HUES48 (cell line): ENCODE data around the gene TLR6.
"Not testable (repeated sequence)": the region's sequence is repeated elsewhere in the genome, so short reads cannot be mapped to it uniquely, and the experiment has no call there.

Experiments
- H3K27ac ChIP-seq: one replicate; pipeline ENCODE4 v1.7.0; 2013; ENCODE audit warnings: low read depth, low read length, inconsistent platforms
- H3K27me3 ChIP-seq: 2 replicates; pipeline ENCODE4 v1.6.1; 2013; ENCODE audit warnings: mild to moderate bottlenecking, low read length; ENCODE audit not compliant: control insufficient read depth, insufficient read depth
- H3K36me3 ChIP-seq: 2 replicates; pipeline ENCODE4 v1.6.1; 2013; ENCODE audit warnings: low read length; ENCODE audit not compliant: control insufficient read depth, insufficient read depth
- H3K4me1 ChIP-seq: 2 replicates; pipeline ENCODE4 v1.6.1; 2013; ENCODE audit warnings: mild to moderate bottlenecking, low read length; ENCODE audit not compliant: control insufficient read depth, insufficient read depth
- H3K4me3 ChIP-seq: 2 replicates; pipeline ENCODE4 v1.5.1; 2013; ENCODE audit warnings: mild to moderate bottlenecking, low read depth, low read length
- H3K9ac ChIP-seq: 2 replicates; pipeline ENCODE4 v1.6.1; 2013; ENCODE audit warnings: mild to moderate bottlenecking, low read depth, low read length, moderate library complexity
- H3K9me3 ChIP-seq: 2 replicates; pipeline ENCODE4 v1.6.1; 2013; ENCODE audit warnings: low read length; ENCODE audit not compliant: control insufficient read depth, insufficient read depth

TLR6 gene

DNA sequence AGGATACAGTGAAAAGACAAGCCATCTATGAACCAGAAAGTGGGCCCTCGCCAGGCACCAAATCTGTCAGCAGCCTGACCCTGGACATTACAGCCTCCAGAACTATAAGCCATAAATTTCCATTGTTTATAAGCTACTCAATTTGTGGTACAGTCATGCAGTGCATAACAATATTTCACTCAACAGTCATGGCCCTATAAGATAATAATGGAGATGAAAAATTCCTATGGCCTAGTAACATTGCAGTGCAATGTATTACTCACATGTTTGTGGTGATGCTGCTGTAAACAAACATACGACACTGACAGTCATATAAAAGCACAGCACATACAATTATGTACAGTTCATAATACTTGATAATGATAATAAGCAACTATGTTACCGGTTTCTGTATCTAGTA, 34.9 kb downstream of the TLR6 start:
- H3K27ac ChIP-seq, result no peak overlapping the region
- H3K4me3 ChIP-seq, result no peak overlapping the region
- H3K36me3 ChIP-seq, result no peaks in the 10 kb centered on the region
- H3K4me1 ChIP-seq, result no peaks in the 10 kb centered on the region
- no peak overlapping the region for H3K9ac ChIP-seq
- peaks cover 6% of the 10 kb centered on the region for H3K9me3 ChIP-seq
- H3K27me3 ChIP-seq, result no peaks in the 10 kb centered on the region

DNA sequence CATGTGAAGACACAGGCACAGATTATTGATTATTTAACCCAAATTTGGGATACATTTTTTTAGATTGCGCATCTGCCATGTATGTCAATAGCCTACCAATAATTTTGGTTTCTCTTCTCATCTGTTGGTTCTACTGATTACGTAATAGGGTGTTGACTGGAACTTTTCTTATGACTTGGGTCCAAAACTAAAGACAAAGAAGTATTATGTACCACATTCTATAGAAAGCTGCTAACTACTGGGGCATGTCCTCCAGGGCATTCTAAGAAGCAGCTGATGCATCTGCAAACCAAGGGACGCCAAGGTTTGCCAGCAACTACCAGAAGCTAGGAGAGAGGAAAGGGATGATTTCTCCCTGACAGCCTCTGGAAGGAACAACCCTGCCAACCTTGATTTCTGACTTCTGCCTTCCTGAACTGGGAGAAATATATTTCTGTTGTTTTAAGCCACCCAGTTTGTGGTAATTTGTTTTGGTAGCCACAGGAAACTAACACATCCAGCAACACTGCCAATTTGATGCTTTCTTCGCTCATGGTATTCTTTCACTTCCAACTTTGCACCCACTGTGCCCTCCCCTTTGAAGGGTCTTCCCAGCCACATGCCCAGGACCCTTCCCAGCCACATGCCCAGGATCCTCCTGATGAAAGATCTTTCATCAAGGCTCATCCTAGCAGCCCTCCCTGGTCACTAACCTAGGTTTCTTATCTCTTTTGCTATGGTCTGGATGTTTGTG, 36.1 kb downstream of the TLR6 start:
- Histone ChIP-seq H3K27me3 (no peaks in the 10 kb centered on the region), H3K27ac (no peak overlapping the region), H3K9ac (no peak overlapping the region)

DNA sequence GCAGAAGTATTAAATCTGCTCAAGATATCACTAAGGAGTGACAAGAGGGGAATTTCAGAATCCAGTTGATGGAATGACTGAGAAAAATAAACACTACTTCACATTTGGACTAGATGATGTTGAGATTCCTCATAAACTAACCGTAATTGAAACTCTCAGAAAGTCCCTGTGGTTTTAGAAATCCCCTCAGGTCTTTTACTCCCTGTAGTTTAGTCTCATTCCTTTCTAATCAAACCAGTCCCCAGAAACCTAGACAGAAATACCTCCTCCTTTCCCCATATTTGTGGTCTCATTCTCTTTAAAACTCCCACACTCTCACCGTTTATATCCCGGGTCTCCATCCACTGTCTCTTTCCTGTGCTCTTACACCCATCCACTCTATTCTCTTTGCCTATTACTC, 37.0 kb downstream of the TLR6 start:
- H3K36me3 ChIP-seq, result no peaks in the 10 kb centered on the region
- no peak overlapping the region for H3K4me3 ChIP-seq
- H3K27me3 ChIP-seq, result no peaks in the 10 kb centered on the region
- H3K4me1 ChIP-seq, result no peaks in the 10 kb centered on the region
- peaks cover 6% of the 10 kb centered on the region for H3K9me3 ChIP-seq
- no peak overlapping the region for H3K27ac ChIP-seq
- no peak overlapping the region for H3K9ac ChIP-seq

More for the DNA sequence above, 36.1 kb downstream of the TLR6 start:
- peaks cover 6% of the 10 kb centered on the region for H3K9me3 ChIP-seq
- no peaks in the 10 kb centered on the region for H3K4me1 ChIP-seq
- H3K36me3 ChIP-seq, result no peaks in the 10 kb centered on the region
- H3K4me3 ChIP-seq, result no peak overlapping the region

DNA sequence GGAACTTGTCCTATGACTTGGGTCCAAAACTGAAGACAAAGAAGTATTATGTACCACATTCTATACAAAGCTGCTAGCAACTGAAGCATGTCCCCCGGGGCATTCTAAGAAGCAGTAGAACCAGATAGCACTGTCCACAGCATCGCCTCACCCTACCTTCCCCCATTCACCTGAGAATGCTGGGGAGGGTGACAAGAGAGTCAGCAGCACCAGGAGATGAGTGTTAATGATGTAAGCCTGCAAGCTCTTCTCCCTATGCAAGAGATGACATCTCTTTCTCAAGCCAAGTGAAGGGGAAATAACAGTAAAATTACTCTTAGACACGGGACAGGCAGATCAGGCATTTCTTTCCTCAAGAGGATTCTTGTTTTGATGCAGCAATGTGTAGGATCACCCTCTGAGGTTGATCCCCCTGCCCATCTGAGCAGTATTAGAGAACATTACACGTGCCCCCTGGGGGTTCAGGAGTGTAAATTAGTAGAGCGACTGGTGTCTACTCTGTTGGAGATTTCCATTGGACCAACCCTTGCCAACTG, 38.1 kb downstream of the TLR6 start:
- H3K27ac ChIP-seq, result no peak overlapping the region
- H3K27me3 ChIP-seq, result no peaks in the 10 kb centered on the region
- H3K4me1 ChIP-seq, result no peaks in the 10 kb centered on the region
- H3K9me3 ChIP-seq, result peaks cover 6% of the 10 kb centered on the region
- H3K9ac ChIP-seq, result no peak overlapping the region
- H3K4me3 ChIP-seq, result no peak overlapping the region
- H3K36me3 ChIP-seq, result no peaks in the 10 kb centered on the region

DNA sequence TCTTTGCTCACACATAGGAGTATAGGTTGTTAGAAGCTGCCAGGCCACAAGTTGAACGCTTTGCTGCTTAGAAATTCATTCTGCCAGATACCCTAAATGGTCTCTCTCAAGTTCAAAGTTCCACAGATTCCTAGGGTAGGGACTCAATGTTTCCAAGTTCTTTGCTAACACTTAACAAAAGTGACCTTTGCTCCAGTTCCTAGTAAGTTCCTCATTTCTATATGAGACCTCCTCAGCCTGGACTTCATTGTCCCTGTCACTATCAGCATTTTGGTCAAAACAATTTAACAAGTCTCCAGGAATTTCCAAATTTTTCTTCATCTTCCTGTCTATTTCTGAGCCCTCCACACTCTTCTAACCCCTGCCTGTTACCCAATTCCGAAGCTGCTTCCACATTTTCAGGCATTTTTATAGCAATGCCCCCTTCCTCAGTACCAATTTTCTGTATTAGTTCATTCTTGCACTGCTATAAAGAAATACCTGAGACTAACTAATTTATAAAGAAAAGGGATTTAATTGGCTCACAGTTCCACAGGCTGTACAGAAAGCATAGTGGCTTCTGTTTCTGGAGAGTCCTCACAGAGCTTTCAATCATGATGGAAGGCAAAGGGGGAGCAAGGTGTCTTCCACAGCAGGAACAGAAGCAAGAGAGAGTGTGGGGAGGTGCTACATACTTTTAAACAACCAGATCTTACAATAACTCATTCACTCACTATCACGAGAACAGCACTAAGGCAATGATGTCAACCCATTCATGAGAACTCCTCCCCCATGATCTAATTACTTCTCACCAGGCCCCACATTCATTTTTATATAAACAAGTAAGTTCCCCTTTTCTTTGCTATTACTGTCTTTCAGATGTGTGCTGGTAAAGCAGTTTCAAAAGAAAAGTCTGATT, 40.5 kb downstream of the TLR6 start:
- H3K9ac ChIP-seq, result no peak overlapping the region
- H3K4me3 ChIP-seq, result no peak overlapping the region
- H3K9me3 ChIP-seq, result no peaks in the 10 kb centered on the region
- no peaks in the 10 kb centered on the region for H3K27me3 ChIP-seq
- H3K27ac ChIP-seq, result no peak overlapping the region
- no peaks in the 10 kb centered on the region for H3K4me1 ChIP-seq
- no peaks in the 10 kb centered on the region for H3K36me3 ChIP-seq

DNA sequence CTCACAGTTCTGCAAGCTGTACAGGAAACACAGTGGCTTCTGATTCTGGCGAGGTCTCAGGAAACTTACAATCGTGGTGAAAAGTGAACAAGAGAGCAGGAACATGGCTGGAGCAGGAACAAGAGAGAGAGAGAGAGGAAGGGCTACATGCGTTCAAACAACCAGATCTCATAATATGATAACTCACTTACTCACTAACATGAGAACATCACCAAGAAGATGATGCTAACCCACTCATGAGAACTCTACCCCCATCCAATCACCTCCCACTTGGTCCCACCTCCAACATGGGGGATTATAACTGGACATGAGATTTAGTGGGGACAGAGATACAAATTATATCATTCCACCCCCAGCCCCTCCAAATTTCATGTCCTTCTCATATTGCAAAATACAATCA, 42.2 kb downstream of the TLR6 start:
- H3K4me3 ChIP-seq, result no peak overlapping the region
- no peaks in the 10 kb centered on the region for H3K27me3 ChIP-seq
- H3K9ac ChIP-seq, result no peak overlapping the region
- H3K4me1 ChIP-seq, result no peaks in the 10 kb centered on the region
- H3K9me3 ChIP-seq, result no peaks in the 10 kb centered on the region
- H3K36me3 ChIP-seq, result no peaks in the 10 kb centered on the region
- H3K27ac ChIP-seq, result no peak overlapping the region

DNA sequence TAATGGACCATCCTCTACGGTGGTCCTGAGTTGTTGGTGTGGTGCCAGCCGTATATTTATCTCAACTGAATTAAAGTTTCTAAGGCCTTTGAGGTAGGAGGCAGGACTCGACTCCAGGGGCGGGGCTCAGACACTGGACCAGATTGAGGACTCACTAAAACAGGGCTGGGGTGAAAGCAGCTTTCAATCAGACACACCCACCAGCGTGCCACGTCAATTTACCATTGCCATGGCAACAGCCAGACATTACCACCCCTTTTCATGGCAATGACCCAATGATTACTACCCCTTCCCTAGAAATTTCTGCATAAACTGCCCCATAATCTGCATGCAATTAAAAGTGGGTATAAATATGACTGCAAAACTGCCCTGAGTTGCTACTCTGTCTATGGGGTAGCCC, 45.3 kb downstream of the TLR6 start:
- H3K4me3 ChIP-seq, result no peak overlapping the region
- H3K27ac ChIP-seq, result no peak overlapping the region
- H3K27me3 ChIP-seq, result no peaks in the 10 kb centered on the region

DNA sequence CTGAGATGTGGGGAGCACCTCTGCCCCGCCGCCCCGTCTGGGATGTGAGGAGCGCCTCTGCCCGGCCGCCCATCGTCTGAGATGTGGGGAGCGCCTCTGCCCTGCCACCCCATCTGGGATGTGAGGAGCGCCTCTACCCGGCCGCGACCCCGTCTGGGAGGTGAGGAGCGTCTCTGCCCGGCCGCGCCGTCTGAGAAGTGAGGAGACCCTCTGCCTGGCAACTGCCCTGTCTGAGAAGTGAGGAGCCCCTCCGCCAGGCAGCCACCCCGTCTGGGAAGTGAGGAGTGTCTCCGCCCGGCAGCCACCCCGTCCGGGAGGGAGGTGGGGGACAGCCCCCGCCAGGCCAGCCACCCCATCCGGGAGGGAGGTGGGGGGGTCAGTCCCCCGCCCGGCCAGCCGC, 49.2 kb downstream of the TLR6 start:
- not testable (repeated sequence) for H3K9ac ChIP-seq, H3K27ac ChIP-seq, H3K4me3 ChIP-seq

More for the DNA sequence above, 45.3 kb downstream of the TLR6 start:
- Histone ChIP-seq H3K9ac (no peak overlapping the region), H3K36me3 (no peaks in the 10 kb centered on the region), H3K4me1 (no peaks in the 10 kb centered on the region), H3K9me3 (no peaks in the 10 kb centered on the region)

DNA sequence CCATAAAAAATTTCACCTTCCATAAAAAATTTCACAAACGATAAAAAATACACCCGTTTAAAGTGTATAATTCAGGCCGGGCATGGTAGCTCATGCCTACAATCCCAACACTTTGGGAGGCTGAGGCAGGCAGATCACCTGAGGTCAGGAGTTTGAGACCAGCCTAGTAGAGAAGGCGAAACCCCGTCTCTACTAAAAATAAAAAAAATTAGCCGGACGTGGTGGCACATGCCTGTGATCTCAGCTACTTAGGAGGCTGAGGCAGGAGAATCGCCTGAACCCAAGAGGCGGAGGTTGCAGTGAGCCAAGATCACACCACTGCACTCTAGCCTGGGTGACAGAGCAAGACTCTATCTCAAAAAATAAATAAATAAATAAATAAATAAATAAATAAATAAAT, 50.4 kb downstream of the TLR6 start:
- H3K36me3 ChIP-seq, H3K4me1 ChIP-seq, H3K4me3 ChIP-seq, H3K9ac ChIP-seq, H3K27ac ChIP-seq, H3K27me3 ChIP-seq: not testable (repeated sequence)
- H3K9me3 ChIP-seq, result peaks cover 18% of the 10 kb centered on the region

More for the DNA sequence above, 49.2 kb downstream of the TLR6 start:
- H3K9me3 ChIP-seq, result peaks cover 13% of the 10 kb centered on the region
- H3K36me3 ChIP-seq, H3K4me1 ChIP-seq, H3K27me3 ChIP-seq: not testable (repeated sequence)

DNA sequence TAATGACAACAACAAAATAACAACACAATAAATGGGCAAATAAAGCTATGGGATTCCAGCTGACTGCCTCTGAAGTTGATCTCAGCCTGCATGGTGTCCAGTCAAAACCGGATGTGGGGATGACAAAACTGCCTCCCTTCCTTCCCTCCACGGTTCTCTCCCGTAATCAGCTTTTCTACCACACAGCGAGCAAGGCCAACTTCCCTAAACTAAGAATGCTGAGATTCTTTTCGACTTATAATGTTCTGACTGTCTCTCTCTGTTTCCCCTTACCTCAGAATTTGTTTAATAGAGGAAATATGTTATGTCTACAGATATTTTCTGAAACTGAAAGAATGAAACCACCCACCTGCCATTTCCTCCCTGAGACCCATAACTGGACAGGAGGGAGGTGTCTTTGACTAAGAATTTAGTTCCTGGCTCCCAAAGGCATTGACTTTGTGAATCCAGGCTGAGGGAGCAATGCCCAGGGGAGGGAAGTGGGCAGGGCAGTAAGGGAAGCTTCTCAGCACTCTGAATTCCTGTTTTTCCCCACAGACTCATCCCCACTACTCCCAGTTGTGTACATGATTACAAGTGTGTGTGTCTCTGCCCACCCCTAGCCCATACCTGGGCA, 51.0 kb downstream of the TLR6 start:
- H3K9me3 ChIP-seq, result peaks cover 18% of the 10 kb centered on the region
- no peaks in the 10 kb centered on the region for H3K4me1 ChIP-seq
- no peak overlapping the region for H3K9ac ChIP-seq
- no peak overlapping the region for H3K27ac ChIP-seq
- H3K36me3 ChIP-seq, result no peaks in the 10 kb centered on the region
- no peaks in the 10 kb centered on the region for H3K27me3 ChIP-seq
- no peak overlapping the region for H3K4me3 ChIP-seq
